Measurements from ENCODE around the gene ANTXR2. TPM values are rescaled to one million over a fixed set of nuclear protein-coding genes. Genes with fewer than 3 reads are reported as not detected.

ANTXR2 gene
- total and polyA plus RNA-seq, 2 of the 13 experiments (the other 11 are each of a cell fraction or from before 2014, with no cell fraction given), result 4.6 to 14.5 TPM

DNA sequence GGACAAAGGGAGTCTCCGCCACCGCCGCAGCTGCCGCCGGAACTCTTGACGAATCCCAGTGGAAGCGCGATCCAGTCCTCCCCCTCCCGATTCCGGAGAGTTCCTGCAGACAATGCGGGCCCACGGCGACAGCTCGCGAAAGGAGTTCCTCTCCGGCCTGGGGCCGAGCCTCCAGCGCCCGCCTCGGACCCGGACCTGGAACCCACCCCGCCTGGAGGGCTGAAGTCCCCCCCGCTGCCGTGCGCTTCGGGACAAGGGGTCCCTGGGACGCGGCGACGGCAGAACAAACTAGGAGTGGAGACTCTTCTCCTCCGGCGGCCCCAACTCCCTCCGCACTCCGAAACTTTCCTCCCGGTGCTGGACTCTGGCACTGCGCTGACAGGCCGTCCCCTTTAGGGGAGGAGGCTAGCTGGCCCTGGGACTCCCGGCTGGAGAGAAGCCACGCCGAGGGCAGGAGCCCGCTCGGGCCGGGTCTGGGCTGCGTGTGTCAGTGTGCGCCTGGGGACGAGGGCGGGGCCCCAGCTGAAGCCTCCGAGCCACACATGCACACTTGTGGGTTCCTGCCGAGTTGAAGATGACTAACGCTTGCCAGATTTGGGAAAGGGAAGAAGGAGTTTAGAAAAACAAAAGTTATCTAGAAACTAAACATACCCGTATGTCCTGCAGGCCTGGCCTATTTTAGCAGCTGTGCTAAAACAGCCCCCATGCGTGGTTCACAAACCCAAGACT lies at the start of gene ANTXR2 (continued):
- no peak for TF ChIP-seq KIAA2018 (CRISPR knock-in tag; IDR thresholded peaks at IDR 0.05; ENCODE audit: borderline replicate concordance)
- TF ChIP-seq, protein P1, sequence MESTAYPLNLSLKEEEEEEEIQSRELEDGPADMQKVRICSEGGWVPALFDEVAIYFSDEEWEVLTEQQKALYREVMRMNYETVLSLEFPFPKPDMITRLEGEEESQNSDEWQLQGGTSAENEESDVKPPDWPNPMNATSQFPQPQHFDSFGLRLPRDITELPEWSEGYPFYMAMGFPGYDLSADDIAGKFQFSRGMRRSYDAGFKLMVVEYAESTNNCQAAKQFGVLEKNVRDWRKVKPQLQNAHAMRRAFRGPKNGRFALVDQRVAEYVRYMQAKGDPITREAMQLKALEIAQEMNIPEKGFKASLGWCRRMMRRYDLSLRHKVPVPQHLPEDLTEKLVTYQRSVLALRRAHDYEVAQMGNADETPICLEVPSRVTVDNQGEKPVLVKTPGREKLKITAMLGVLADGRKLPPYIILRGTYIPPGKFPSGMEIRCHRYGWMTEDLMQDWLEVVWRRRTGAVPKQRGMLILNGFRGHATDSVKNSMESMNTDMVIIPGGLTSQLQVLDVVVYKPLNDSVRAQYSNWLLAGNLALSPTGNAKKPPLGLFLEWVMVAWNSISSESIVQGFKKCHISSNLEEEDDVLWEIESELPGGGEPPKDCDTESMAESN (CRISPR knock-in tag; conservative IDR thresholded peaks at IDR 0.05), result peak; percentile 90
- TF ChIP-seq DMAP1 (CRISPR knock-in tag; IDR thresholded peaks at IDR 0.05), result no peak
- TF ChIP-seq HOXA9 (CRISPR knock-in tag; IDR thresholded peaks at IDR 0.05; ENCODE audit: borderline replicate concordance), result no peak
- no peak for TF ChIP-seq RARG (CRISPR knock-in tag; IDR thresholded peaks at IDR 0.05; ENCODE audit: low read depth)
- TF ChIP-seq, protein P2, sequence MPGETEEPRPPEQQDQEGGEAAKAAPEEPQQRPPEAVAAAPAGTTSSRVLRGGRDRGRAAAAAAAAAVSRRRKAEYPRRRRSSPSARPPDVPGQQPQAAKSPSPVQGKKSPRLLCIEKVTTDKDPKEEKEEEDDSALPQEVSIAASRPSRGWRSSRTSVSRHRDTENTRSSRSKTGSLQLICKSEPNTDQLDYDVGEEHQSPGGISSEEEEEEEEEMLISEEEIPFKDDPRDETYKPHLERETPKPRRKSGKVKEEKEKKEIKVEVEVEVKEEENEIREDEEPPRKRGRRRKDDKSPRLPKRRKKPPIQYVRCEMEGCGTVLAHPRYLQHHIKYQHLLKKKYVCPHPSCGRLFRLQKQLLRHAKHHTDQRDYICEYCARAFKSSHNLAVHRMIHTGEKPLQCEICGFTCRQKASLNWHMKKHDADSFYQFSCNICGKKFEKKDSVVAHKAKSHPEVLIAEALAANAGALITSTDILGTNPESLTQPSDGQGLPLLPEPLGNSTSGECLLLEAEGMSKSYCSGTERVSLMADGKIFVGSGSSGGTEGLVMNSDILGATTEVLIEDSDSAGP (CRISPR knock-in tag; IDR thresholded peaks at IDR 0.05; ENCODE audit: borderline replicate concordance), result peak; percentile 80; the same call in 1 of the 2 replicates
- TF ChIP-seq SIX1 (CRISPR knock-in tag; IDR thresholded peaks at IDR 0.05; ENCODE audit: borderline replicate concordance), result no peak
- no peak for TF ChIP-seq ZNF660 (CRISPR knock-in tag; IDR thresholded peaks at IDR 0.05; ENCODE audit: borderline replicate concordance, low read depth)
- TF ChIP-seq E2F1 (CRISPR knock-in tag; IDR thresholded peaks at IDR 0.05), result peak; percentile 55; the same call in 1 of the 2 replicates
- TF ChIP-seq FOSL1 (CRISPR knock-in tag; IDR thresholded peaks at IDR 0.05; ENCODE audit: borderline replicate concordance), result no peak
- TF ChIP-seq KDM5B (CRISPR knock-in tag; IDR thresholded peaks at IDR 0.05; ENCODE audit: borderline replicate concordance), result peak; percentile 80; the same call in 1 of the 2 replicates
- 0 out of 2 replicates have a peak, but pooled peaks have one; percentile 35 for TF ChIP-seq KLF15 (CRISPR knock-in tag; IDR thresholded peaks at IDR 0.05; ENCODE audit: borderline replicate concordance)
- TF ChIP-seq HOXA5 (CRISPR knock-in tag; IDR thresholded peaks at IDR 0.05), result no peak
- TF ChIP-seq FOXC1 (CRISPR knock-in tag; IDR thresholded peaks at IDR 0.05; ENCODE audit: borderline replicate concordance), result no peak
- peak; percentile 29; the same call in 1 of the 2 replicates for TF ChIP-seq MEIS1 (CRISPR knock-in tag; IDR thresholded peaks at IDR 0.05; ENCODE audit: borderline replicate concordance)

All from HepG2 (cell line).